HL-60 (cell line): ENCODE results near the gene CYP27C1.

Experiments used
- CTCF ChIP-seq: IDR thresholded peaks from one replicate; pipeline ENCODE4 v1.5.1; 2011; ENCODE audit warnings: low read length, control low read depth, inconsistent platforms; ENCODE audit not compliant: insufficient read depth
- GABPA ChIP-seq: IDR thresholded peaks from 2 replicates; pipeline ENCODE4 v1.6.1; 2012; ENCODE audit warnings: low read depth
- POLR2AphosphoS5 ChIP-seq: IDR thresholded peaks from 2 replicates; pipeline ENCODE4 v1.6.1; 2012; ENCODE audit warnings: low read depth
- TF ChIP-seq, protein P1 (sequence below): IDR thresholded peaks from 2 replicates; pipeline ENCODE4 v1.6.1; 2012; ENCODE audit warnings: low read depth; ENCODE audit not compliant: insufficient replicate concordance

- TF ChIP-seq CTCF (no peak), POLR2AphosphoS5 (no peak), GABPA (no peak)
- TF ChIP-seq, protein P1, sequence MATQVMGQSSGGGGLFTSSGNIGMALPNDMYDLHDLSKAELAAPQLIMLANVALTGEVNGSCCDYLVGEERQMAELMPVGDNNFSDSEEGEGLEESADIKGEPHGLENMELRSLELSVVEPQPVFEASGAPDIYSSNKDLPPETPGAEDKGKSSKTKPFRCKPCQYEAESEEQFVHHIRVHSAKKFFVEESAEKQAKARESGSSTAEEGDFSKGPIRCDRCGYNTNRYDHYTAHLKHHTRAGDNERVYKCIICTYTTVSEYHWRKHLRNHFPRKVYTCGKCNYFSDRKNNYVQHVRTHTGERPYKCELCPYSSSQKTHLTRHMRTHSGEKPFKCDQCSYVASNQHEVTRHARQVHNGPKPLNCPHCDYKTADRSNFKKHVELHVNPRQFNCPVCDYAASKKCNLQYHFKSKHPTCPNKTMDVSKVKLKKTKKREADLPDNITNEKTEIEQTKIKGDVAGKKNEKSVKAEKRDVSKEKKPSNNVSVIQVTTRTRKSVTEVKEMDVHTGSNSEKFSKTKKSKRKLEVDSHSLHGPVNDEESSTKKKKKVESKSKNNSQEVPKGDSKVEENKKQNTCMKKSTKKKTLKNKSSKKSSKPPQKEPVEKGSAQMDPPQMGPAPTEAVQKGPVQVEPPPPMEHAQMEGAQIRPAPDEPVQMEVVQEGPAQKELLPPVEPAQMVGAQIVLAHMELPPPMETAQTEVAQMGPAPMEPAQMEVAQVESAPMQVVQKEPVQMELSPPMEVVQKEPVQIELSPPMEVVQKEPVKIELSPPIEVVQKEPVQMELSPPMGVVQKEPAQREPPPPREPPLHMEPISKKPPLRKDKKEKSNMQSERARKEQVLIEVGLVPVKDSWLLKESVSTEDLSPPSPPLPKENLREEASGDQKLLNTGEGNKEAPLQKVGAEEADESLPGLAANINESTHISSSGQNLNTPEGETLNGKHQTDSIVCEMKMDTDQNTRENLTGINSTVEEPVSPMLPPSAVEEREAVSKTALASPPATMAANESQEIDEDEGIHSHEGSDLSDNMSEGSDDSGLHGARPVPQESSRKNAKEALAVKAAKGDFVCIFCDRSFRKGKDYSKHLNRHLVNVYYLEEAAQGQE: no peak
Observed at GRCh38 chr2:127200962-127201361, 19.1 kb downstream of the CYP27C1 start.
